ENCODE results near the gene MSI2.

The MSI2 gene

DNA sequence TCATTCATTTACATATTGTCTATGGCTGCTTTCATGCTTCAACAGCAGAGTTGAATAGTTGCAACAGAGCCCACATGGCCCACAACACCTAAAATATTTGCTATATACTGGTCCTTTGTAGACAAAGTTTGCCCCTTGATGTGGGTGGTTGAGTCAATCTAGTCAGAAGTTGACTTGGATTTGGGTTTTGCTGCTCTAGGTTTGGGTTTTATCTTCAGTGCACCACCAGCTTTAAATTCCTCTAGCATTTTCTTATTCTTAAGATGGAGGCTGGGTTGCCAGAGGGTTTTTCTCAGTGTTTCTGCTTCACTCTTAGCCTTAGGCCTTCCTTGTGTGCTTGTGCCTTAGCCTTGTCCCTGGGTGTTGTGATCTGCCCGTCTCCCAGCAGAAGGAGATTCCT is 437.7 kb downstream of the MSI2 start:
- H3K9me3 ChIP-seq (ENCODE audit: insufficient read depth, low read length): peaks cover 14% of the 10 kb centered on the region; the same call in 1 of the 2 replicates

GRCh38 chr17:57696050-57696449 is 439.7 kb downstream of the MSI2 start:
- H3K36me3 ChIP-seq (ENCODE audit: insufficient read depth, insufficient read length, low read length): no peaks in the 10 kb centered on the region
- no peak overlapping the region for H3K9ac ChIP-seq (ENCODE audit: insufficient read length, low read depth)
- H3K9me3 ChIP-seq (ENCODE audit: insufficient read depth, low read length): peaks cover 14% of the 10 kb centered on the region; the same call in 1 of the 2 replicates
- no peaks in the 10 kb centered on the region for H3K4me1 ChIP-seq (ENCODE audit: insufficient read depth, insufficient read length)
- H3K27me3 ChIP-seq (ENCODE audit: insufficient read depth, insufficient read length): peaks cover 6% of the 10 kb centered on the region
- no peak overlapping the region for H3K4me3 ChIP-seq (ENCODE audit: insufficient read length, low read depth)
- TF ChIP-seq ZNF274 (IDR thresholded peaks at IDR 0.05; ENCODE audit: low read depth, low read length) (no peak), YY1 (IDR thresholded peaks at IDR 0.05; ENCODE audit: insufficient read depth, insufficient read length) (no peak), SUZ12 (IDR thresholded peaks at IDR 0.05; ENCODE audit: extremely low read depth, insufficient read depth, insufficient read length) (no peak)
- DNase-seq (ENCODE audit: low read depth, low spot score): no peak

More for the DNA sequence above, 437.7 kb downstream of the MSI2 start:
- Histone ChIP-seq H3K4me1 (ENCODE audit: insufficient read depth, insufficient read length) (no peaks in the 10 kb centered on the region), H3K27me3 (ENCODE audit: insufficient read depth, insufficient read length) (no peaks in the 10 kb centered on the region), H3K4me3 (ENCODE audit: insufficient read length, low read depth) (no peak overlapping the region), H3K9ac (ENCODE audit: insufficient read length, low read depth) (no peak overlapping the region), H3K36me3 (ENCODE audit: insufficient read depth, insufficient read length, low read length) (no peaks in the 10 kb centered on the region)
- DNase-seq (ENCODE audit: low read depth, low spot score): no peak
- TF ChIP-seq ZNF274 (IDR thresholded peaks at IDR 0.05; ENCODE audit: low read depth, low read length): no peak
- TF ChIP-seq YY1 (IDR thresholded peaks at IDR 0.05; ENCODE audit: insufficient read depth, insufficient read length): no peak
- TF ChIP-seq SUZ12 (IDR thresholded peaks at IDR 0.05; ENCODE audit: extremely low read depth, insufficient read depth, insufficient read length): no peak

- H3K36me3 ChIP-seq (ENCODE audit: insufficient read depth, insufficient read length, low read length): no peaks in the 10 kb centered on the region
- TF ChIP-seq SUZ12 (IDR thresholded peaks at IDR 0.05; ENCODE audit: extremely low read depth, insufficient read depth, insufficient read length) (no peak), ZNF274 (IDR thresholded peaks at IDR 0.05; ENCODE audit: low read depth, low read length) (no peak), YY1 (IDR thresholded peaks at IDR 0.05; ENCODE audit: insufficient read depth, insufficient read length) (no peak)
- no peaks in the 10 kb centered on the region for H3K4me1 ChIP-seq (ENCODE audit: insufficient read depth, insufficient read length)
- H3K9me3 ChIP-seq (ENCODE audit: insufficient read depth, low read length): peaks cover 14% of the 10 kb centered on the region; the same call in 1 of the 2 replicates
- no peak overlapping the region for H3K9ac ChIP-seq (ENCODE audit: insufficient read length, low read depth)
- peaks cover 6% of the 10 kb centered on the region for H3K27me3 ChIP-seq (ENCODE audit: insufficient read depth, insufficient read length)
- DNase-seq (ENCODE audit: low read depth, low spot score): no peak
- no peak overlapping the region for H3K4me3 ChIP-seq (ENCODE audit: insufficient read length, low read depth)
Measured at GRCh38 chr17:57697197-57697596, 440.9 kb downstream of the MSI2 start.

DNA sequence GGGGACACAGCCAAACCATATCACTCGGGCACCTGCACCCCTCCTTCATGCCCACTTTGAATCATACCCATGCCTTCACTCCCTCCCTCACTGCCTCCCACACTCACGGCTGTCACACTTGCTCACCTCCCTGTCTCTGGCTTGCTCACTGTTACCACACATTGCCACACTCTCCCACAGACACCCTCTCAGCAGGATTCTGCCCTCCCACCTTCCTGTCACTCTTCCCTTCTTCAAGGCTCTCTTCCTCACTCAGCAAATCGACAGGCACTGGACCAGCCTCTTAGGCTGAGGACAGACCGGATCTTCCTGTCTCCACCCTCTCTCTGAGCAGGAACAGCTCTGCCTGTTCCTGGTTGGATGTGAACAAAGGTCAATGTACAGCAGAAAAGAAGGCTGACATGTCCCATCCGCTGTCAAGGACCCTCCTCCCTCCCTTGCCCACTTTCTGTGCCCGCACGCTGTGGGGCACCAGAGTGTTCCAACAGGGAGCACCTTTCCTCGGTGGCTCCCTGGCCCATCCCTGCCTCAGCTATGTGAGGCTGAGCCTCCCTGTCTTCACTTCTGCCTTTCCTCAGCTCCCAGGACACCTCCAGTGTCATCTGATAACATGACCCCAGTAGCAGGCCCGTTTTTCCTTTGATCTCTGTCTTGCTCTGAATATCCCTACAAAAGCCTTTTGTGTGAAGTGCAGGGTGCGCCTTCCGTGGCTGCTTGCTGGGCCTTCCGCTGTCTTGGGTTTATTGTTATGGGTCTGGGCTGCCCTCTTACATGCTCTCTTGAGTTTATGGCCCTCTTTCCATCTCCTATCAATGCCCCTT is 441.8 kb downstream of the MSI2 start:
- H3K9ac ChIP-seq (ENCODE audit: insufficient read length, low read depth): no peak overlapping the region
- no peaks in the 10 kb centered on the region for H3K36me3 ChIP-seq (ENCODE audit: insufficient read depth, insufficient read length, low read length)
- H3K4me1 ChIP-seq (ENCODE audit: insufficient read depth, insufficient read length): no peaks in the 10 kb centered on the region
- peaks cover 14% of the 10 kb centered on the region; the same call in 1 of the 2 replicates for H3K9me3 ChIP-seq (ENCODE audit: insufficient read depth, low read length)
- no peak for DNase-seq (ENCODE audit: low read depth, low spot score)
- H3K27me3 ChIP-seq (ENCODE audit: insufficient read depth, insufficient read length): peaks cover 6% of the 10 kb centered on the region
- no peak overlapping the region for H3K4me3 ChIP-seq (ENCODE audit: insufficient read length, low read depth)
- TF ChIP-seq ZNF274 (IDR thresholded peaks at IDR 0.05; ENCODE audit: low read depth, low read length) (no peak), YY1 (IDR thresholded peaks at IDR 0.05; ENCODE audit: insufficient read depth, insufficient read length) (no peak)

GRCh38 chr17:57699751-57700219 is 443.5 kb downstream of the MSI2 start:
- no peak overlapping the region for H3K9ac ChIP-seq (ENCODE audit: insufficient read length, low read depth)
- H3K4me3 ChIP-seq (ENCODE audit: insufficient read length, low read depth): no peak overlapping the region
- H3K9me3 ChIP-seq (ENCODE audit: insufficient read depth, low read length): peaks cover 14% of the 10 kb centered on the region; the same call in 1 of the 2 replicates
- no peaks in the 10 kb centered on the region for H3K36me3 ChIP-seq (ENCODE audit: insufficient read depth, insufficient read length, low read length)
- DNase-seq (ENCODE audit: low read depth, low spot score): no peak
- no peaks in the 10 kb centered on the region for H3K4me1 ChIP-seq (ENCODE audit: insufficient read depth, insufficient read length)
- TF ChIP-seq SUZ12 (IDR thresholded peaks at IDR 0.05; ENCODE audit: extremely low read depth, insufficient read depth, insufficient read length) (no peak), ZNF274 (IDR thresholded peaks at IDR 0.05; ENCODE audit: low read depth, low read length) (no peak), YY1 (IDR thresholded peaks at IDR 0.05; ENCODE audit: insufficient read depth, insufficient read length) (no peak)
- H3K27me3 ChIP-seq (ENCODE audit: insufficient read depth, insufficient read length): peaks cover 6% of the 10 kb centered on the region

- no peak for DNase-seq (ENCODE audit: low read depth, low spot score)
- TF ChIP-seq SUZ12 (IDR thresholded peaks at IDR 0.05; ENCODE audit: extremely low read depth, insufficient read depth, insufficient read length) (no peak), YY1 (IDR thresholded peaks at IDR 0.05; ENCODE audit: insufficient read depth, insufficient read length) (no peak), ZNF274 (IDR thresholded peaks at IDR 0.05; ENCODE audit: low read depth, low read length) (no peak)
- Histone ChIP-seq H3K27me3 (ENCODE audit: insufficient read depth, insufficient read length) (peaks cover 9% of the 10 kb centered on the region), H3K4me1 (ENCODE audit: insufficient read depth, insufficient read length) (no peaks in the 10 kb centered on the region), H3K36me3 (ENCODE audit: insufficient read depth, insufficient read length, low read length) (no peaks in the 10 kb centered on the region), H3K9ac (ENCODE audit: insufficient read length, low read depth) (no peak overlapping the region), H3K4me3 (ENCODE audit: insufficient read length, low read depth) (no peak overlapping the region), H3K9me3 (ENCODE audit: insufficient read depth, low read length) (peaks cover 2% of the 10 kb centered on the region; the same call in 1 of the 2 replicates)
Measured at GRCh38 chr17:57701124-57701523, 444.8 kb downstream of the MSI2 start.

GRCh38 chr17:57703273-57703672 is 446.9 kb downstream of the MSI2 start:
- Histone ChIP-seq H3K4me1 (ENCODE audit: insufficient read depth, insufficient read length) (peaks cover 3% of the 10 kb centered on the region), H3K27me3 (ENCODE audit: insufficient read depth, insufficient read length) (peaks cover 17% of the 10 kb centered on the region), H3K9me3 (ENCODE audit: insufficient read depth, low read length) (no peaks in the 10 kb centered on the region), H3K36me3 (ENCODE audit: insufficient read depth, insufficient read length, low read length) (no peaks in the 10 kb centered on the region), H3K9ac (ENCODE audit: insufficient read length, low read depth) (no peak overlapping the region), H3K4me3 (ENCODE audit: insufficient read length, low read depth) (no peak overlapping the region)
- DNase-seq (ENCODE audit: low read depth, low spot score): no peak
- TF ChIP-seq ZNF274 (IDR thresholded peaks at IDR 0.05; ENCODE audit: low read depth, low read length) (no peak), YY1 (IDR thresholded peaks at IDR 0.05; ENCODE audit: insufficient read depth, insufficient read length) (no peak), SUZ12 (IDR thresholded peaks at IDR 0.05; ENCODE audit: extremely low read depth, insufficient read depth, insufficient read length) (no peak)
